HG03095 (cell line): ENCODE results near the gene OPCML.

Source experiments
- ATAC-seq: cut with Tn5 transposase; IDR thresholded peaks from one replicate; pipeline ENCODE4 v1.9.1; 2021; ENCODE audit warnings: moderate library complexity; ENCODE audit not compliant: unreplicated experiment

The OPCML gene

GRCh38 chr11:133004369-133004768 is 527.9 kb downstream of the OPCML start:
- no peak for ATAC-seq

DNA sequence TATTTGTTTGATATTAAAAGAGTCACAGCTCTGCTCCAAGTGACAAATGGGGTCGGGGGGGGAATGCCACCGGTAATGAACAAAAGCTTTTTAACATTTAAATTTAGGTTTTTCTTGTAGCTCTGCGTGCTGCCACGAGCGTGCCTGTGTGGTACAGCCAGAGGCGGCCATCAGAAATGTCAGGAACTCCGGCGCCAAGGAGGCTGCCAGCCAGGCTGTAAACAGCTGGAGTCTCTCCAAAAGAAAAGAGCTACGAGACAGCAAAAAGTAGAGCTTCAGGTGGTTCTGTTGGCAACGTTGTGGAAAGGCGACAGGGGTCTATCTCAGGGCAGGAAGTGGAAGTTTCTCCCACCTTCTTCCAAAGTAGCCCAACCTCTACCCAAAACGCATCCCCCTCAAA is 532.8 kb downstream of the OPCML start:
- no peak for ATAC-seq

DNA sequence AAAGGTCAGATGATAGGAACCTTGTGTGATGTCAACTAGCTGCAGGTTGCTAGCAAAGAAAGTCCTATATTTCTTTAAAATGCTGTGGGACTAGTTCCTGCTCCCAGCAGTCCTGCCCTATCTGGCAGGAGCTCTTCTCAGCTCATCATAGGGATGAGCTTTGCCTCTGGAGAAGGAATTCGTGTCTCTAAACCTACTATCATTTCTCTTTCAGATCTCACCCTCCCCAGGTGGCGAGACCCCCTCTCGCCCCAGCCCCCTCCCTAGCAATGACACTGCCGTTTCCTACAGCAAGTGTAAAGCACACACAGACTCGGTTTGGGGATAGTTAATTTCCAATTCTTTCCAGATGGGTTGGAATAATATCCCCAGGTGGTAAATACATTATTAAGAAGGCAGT is 533.3 kb downstream of the OPCML start:
- no peak for ATAC-seq

DNA sequence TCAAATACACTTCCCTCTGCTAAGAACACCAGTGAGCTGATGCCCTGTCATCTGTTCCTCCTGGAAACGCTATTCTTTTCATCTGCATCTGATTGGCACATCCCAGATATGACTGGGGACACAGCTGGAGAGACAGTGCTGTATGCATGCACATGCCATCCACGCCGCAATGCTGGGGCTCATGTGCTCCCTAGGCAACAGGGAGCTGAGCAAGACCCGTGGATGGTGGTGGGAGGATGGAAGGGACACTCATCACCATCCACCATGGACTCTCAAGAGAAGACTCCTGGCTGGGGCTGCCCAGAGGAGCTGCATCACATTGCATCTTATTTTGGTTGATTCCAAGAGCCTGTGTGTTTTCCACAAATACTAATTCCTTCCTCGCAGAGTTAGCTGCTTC is 534.9 kb downstream of the OPCML start:
- ATAC-seq, result no peak

GRCh38 chr11:132994966-132995365 is 537.3 kb downstream of the OPCML start:
- no peak for ATAC-seq

DNA sequence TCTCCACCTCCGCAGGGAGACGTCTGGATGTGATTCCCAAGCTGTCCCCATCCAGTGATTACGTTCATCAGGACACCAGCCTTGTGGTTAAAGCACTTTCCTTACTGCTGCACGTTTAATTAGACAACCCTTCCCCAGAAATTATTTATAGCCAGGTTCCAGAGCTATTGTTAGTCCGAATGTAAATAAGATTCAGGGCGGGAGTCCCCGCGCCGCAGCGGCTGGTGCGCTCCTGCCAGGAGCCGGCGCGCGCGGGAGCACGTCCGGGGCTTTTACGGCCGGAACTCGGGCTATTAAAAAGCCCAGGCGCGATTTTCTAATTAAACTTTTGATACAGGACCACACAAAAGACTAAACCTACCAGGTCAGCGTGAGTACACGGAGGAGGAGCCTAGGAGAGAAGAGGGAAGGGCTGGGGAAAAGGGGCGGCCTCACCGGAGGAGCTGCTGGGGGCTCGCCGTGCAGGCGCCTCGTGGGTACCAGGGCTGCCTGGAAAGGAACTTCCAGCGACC is 538.3 kb downstream of the OPCML start:
- no peak for ATAC-seq

DNA sequence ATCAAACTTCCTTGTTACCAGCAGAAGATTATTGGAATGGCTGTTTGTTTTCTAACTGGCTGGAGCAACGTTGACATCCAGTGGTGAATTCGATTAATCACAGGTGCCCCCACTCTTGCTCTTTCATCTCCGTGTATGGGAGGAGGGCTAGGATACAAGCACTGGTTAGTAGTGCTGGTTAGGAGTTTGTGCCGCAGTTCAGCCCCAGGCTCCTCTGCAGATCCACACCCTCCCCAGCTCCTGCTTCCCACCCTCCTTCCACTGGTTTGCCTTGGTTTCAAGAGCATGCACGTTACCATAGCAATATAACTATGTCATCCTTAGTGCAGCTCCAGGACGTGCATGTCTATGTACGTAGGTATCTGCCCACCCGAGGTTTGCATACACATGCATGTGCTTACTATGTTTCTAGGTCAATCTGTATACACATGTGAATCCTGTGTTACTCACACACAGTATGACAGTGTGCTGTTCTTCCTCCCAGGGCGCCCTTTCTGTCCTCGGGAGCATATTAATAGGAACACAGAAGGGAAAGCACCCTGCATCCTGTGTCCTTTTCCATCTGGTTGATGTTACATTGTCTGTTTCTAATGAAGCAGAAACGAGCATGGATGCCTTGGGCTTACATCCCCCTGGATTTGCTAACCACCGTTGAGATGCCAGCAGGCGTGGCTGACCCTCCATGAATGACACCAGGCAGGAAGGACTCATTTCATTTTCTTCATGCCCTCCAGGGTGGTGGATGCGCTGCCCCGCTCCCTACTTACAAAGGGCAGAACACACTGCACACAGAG is 539.3 kb downstream of the OPCML start:
- no peak for ATAC-seq

DNA sequence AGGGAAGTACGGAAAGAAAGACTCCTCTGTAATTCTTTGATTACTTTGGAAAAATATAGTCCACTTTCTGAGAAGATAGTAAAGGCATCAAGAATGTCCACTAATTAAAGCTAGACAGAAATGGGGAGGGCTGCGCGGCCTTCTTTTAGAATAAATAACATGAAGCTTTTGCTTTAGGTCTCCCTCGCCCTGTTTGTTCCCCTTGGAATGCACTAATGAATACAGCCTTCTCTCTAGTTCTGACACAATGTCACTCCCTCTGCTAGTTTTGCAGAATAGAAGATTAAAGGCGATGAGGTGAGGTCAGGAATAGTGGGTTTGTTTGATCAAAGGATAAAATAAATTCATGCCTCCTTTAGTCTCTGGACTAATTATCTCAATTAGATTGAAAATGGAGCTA is 543.9 kb downstream of the OPCML start:
- no peak for ATAC-seq

DNA sequence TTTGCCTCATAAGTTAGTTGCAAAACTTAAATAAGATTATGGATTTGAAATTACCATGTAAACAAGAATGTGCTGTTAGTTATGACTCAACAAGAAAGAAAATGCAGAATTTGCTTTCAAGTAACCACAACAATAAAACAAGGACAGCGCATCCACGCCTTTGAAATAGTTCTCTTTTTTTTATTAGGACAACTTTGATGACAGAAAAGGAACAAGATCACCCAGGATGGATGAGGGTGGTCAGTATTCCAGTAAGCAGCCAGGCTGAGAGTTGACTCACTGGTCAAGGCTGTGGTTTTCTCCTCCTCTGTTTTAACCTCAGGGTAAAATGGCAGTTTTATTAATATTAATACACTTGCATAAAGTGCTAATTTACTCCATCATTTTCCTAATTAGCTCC is 544.4 kb downstream of the OPCML start:
- no peak for ATAC-seq

DNA sequence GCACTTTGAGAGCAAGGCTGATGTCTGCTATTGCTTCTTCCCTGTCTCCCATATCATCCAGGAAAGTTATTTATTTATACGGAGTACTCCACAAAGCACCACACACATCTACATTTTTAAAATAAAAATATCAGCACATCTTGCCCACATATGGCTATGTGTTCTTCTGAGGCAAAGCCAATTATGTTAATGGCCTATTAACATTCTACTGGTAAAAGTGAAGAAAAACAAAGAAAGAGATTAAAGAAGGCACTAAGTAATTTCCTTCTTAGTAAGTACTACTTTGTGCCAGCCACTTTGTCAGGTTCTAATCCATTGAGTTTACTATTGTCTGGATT is 548.7 kb downstream of the OPCML start:
- ATAC-seq, result no peak

DNA sequence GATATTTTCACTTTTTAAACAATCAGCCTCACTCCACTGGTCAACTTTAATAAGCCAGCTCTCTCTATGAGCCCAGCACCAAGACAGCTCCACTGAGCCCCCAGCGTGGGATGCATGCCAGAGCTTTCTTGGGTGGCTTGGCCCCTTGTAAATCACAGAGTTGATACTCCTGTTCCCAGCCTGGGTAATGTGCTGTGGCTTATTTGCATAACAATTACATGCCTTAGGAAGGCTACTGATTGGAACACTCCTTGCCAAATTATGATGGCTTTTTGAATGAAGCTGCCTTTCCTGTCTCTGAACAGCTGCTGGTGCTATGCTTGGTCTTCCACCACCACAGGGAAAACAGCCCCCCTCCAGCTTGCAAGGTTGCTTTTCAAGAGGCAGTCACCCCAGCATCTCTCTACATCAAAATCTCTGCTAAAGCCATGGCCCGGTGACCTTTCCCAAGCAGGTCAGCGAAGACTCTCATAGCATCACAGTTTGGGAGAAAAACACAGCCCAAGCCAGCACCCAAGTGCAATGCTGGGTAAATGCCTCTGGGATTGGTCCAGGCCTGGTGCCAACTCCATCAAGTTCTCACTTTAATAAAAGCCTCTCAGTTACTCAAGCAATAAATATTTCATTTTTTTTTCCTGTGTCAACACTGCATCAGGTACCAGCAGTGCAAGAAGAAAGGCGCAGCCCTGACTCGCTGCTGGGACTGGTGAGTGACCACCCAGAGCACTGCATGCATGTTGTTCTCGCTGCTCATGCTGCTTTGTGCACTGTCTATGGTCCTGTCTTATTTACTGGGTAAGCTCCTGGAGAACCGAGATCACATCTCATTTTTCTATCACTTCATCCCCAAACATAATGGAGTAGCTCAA is 549.3 kb downstream of the OPCML start:
- no peak for ATAC-seq

GRCh38 chr11:132981131-132981956 is 551.0 kb downstream of the OPCML start:
- no peak for ATAC-seq

GRCh38 chr11:132980670-132981069 is 551.6 kb downstream of the OPCML start:
- ATAC-seq, result no peak

DNA sequence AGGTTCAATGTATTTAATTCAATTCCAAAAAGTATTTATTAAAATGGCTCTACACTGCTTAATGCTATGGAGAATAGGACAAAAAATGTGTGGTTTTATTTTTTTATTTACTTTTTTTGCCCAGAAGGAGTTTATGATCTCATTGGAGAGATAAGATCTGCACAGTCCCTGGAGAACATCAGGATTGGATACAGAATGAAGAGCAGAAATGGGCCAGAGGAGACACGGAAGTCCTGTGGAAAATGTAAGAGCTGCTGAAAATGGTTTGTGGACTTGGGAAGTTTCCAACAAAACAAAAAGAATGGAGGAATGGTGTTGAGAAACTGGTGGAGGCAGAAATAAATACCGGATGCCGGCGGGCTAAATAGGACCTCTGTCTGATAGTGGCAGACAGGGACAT is 554.6 kb downstream of the OPCML start:
- no peak for ATAC-seq

- no peak for ATAC-seq
These were observed 555.1 kb downstream of the OPCML start for GRCh38 chr11:132977241-132977640.

GRCh38 chr11:132976115-132976514 is 556.2 kb downstream of the OPCML start:
- ATAC-seq, result no peak

- no peak for ATAC-seq
These were observed 558.6 kb downstream of the OPCML start for GRCh38 chr11:132973686-132974085.

DNA sequence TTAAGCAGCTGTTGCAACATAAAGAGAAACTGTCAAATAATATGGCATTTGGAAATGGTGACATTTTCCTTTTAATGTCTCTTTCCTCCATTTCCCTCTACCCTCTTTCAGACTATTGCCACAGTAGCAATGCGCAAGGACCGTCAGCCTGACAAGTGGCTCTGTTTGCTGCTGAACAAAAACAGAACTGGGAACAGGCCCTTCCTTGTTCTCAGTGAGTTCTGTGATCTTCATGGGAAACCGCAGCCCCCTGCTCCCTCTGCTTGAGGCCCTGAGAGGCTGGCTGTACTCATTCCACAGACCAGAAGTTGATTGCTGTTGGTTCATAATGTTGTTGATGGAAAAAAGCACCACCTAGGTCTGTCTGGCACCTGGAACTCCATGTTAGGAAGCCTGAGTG is 559.7 kb downstream of the OPCML start:
- ATAC-seq, result no peak

DNA sequence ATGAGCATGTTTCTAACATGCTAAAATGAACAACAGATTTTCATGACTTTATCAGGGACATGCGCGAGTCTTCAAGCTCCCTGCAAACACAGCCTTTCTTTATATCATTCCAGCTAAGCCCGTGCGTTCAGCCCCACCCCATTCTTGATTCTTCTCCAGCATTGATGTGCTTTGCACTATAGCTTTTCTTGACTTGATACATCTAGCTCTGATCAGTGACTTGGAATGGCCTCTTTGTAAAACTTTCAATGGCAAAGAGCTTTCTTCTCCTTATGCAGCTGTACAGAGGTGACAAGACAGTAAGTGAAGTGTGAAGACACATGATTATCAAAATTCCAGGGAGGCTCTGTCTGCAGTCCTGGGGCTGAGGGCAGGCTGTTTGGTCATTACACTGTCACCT is 561.0 kb downstream of the OPCML start:
- no peak for ATAC-seq

DNA sequence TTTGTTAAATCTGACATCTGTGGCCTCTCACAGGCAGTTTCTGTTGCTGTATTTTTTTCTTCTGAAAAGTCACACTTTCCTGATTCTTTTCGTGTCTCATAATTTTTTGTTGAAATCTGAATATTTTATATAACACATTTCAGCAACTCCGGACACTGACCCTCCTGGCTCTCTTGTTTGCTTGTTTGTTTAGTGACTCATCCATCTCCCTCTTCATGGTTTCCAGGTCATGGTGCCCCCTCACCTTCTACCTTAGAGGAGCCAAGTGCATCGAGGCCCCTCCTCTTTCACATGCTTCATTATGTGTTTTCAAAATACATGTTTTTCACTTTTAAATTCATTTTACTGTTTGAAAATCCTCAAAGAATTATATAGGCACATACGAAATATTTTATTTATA is 562.4 kb downstream of the OPCML start:
- no peak for ATAC-seq

DNA sequence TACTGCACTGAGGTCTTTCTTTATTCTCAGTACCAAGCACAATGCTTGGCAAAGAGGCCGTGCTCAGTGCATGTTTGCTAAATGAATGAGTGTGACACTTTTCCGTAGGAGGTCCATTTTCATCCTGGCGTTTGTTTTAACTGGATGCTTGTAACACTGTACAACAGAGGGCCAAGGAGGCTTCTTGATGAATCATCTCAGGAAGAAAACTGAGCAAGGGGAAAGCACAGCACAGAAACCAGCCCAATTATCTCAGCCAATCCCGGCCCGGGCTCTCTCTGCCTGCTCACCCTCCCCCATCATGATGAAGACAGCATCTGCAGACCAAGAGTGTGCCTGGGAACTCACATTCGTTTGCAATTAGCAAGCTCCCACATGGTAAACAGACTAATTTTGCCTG is 570.3 kb downstream of the OPCML start:
- no peak for ATAC-seq
